ENCODE measurements around the gene KRTAP2-1.
"Not testable (repeated sequence)": the region's sequence is repeated elsewhere in the genome, so short reads cannot be mapped to it uniquely, and the experiment has no call there.

The KRTAP2-1 gene, protein sequence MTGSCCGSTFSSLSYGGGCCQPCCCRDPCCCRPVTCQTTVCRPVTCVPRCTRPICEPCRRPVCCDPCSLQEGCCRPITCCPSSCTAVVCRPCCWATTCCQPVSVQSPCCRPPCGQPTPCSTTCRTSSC

DNA sequence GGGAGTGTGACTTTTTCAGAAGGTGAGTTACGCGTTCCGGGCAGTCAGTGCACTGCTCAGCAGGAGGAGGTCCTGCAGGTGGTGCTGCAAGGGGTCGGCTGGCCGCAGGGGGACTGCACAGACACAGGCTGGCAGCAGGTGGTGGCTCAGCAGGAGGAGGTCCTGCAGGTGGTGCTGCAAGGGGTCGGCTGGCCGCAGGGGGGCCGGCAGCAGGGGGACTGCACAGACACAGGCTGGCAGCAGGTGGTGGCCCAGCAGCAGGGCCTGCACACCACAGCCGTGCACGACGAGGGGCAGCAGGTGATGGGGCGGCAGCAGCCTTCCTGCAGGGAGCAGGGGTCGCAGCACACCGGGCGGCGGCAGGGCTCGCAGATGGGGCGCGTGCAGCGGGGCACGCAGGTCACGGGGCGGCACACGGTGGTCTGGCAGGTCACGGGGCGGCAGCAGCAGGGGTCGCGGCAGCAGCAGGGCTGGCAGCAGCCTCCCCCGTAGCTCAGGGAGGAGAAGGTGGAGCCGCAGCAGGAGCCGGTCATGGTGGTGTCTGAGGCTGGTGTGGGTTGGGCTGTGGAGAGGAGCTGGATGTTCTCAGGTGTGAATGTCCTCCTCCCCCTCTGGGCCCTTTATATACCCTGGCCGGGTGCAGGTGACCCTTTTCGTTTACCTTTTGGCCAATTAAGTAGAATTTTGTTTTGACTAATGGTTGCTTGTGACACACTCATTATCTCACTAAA is at the start of gene KRTAP2-1:
TSS of gene KRTAP2-1 (minus strand) at position 582 of the 731 bp plus-strand sequence. CDS start at position 533, 49 bp downstream.
- not testable (repeated sequence) for DNase-seq (ENCODE audit: low read depth in 2 of 2)

DNA sequence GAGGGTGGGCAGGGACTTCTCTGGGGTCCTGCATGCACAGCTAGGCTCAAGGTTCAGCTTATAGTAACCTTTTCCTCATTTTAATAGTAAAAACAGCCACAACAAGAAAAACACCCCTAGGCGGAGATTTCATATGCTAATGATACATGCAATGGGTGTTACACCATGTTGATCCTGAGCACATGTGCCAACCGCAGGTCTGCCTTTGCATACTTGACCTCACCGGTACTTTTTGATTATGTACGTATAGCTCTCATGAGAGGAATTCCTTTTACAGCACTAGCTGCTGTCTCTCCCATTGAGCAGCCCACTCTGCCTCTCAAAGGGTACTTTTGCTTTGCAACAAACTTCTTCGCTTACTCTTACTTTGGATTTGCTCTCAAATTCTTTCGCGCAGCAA is 48.9 kb upstream of the KRTAP2-1 start:
- DNase-seq (ENCODE audit: low read depth in 2 of 2), result no peak

DNA sequence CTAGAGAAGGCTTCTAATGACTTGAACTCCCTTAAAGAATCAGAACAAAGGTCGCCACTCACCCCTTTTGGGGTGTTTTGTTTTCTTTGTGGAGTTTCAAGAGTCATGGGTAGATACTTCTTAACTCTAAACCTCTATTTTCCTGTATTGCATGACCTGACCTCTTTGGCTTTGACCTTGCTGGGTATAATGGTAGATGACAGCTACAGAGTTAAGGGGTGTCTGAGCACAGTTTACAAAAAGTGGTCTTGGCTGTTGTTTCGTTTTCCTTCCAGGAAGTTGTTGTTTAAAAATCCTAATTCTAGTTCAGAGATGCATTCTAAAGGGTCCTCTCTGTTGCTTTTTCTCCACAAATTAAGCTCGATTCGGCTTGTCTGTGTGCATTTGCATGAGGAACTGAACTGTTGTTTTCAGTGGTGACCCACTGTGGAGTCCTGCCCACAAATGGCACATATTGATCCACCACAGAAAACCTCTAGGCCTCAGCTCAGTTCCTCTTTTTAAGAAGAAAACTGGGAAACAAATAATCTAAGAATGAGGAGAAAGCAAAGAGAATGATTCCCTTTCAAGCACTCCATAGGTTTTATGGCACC is 41.7 kb upstream of the KRTAP2-1 start:
- not testable (repeated sequence) for DNase-seq (ENCODE audit: low read depth in 2 of 2)

DNA sequence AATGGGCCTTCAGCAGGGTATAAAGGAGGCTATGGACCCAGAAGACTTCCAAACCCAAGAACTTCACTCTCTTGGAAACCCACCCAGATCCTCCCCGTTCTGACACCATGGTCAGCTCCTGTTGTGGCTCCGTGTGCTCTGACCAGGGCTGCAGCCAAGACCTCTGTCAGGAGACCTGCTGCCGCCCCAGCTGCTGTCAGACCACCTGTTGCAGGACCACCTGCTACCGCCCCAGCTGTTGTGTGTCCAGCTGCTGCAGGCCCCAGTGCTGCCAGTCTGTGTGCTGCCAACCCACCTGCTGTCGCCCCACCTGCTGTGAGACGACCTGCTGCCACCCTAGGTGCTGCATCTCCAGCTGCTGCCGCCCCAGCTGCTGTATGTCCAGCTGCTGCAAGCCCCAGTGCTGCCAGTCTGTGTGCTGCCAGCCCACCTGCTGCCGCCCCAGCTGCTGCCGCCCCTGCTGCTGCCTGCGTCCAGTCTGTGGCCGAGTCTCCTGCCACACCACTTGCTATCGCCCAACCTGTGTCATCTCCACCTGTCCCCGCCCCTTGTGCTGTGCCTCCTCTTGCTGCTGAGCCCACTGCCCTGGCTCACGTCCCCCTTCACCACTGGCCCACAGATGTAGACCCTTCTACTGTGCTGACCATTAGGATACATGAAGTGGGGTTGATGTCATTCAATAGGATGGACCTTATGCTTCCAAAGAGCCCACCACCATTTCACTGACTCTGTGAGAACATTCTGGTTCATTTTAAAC is 37.2 kb upstream of the KRTAP2-1 start, which contains the start of gene KRTAP4-7:
TSS of gene KRTAP4-7 (plus strand) at position 51 of the 757 bp plus-strand sequence. CDS start at position 108, 57 bp downstream.
- not testable (repeated sequence) for DNase-seq (ENCODE audit: low read depth in 2 of 2)

DNA sequence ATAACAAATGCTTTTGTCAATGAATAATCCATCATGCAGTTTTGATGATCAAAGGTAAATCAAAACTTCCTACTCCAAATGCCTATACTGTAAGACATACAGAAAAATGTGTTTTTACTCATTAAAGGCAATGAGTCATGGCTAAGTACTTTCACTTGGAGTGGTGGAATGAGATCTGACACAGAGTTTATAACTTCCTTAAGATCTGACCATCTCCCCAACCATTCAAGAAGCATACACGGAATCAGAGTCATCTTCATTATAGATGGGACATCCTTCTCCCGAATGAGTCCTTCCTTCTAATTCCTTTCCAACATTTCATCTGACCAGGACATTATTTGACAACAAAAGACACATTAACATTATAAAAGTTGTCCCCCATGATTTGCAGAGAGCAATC is 36.3 kb upstream of the KRTAP2-1 start:
- not testable (repeated sequence) for DNase-seq (ENCODE audit: low read depth in 2 of 2)

DNA sequence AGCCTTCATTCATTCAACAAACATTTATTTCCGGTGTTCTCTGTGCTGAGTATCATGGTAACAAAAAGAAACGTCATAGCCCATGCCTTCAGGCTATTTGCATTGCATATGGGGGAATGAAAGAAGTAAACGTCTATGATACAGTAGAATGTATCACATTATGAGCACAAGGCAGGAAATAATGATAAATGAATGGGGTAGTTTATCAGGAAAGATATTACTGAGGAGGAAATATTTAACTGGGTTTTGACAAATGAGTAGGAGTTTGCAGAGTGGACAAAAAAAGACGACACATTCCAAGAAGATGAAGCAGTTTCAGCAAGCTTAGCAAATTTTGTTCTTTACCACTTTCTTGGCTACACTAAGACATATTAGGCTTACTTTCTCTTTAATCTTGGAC is 35.5 kb upstream of the KRTAP2-1 start:
- no peak for DNase-seq (ENCODE audit: low read depth in 2 of 2)

DNA sequence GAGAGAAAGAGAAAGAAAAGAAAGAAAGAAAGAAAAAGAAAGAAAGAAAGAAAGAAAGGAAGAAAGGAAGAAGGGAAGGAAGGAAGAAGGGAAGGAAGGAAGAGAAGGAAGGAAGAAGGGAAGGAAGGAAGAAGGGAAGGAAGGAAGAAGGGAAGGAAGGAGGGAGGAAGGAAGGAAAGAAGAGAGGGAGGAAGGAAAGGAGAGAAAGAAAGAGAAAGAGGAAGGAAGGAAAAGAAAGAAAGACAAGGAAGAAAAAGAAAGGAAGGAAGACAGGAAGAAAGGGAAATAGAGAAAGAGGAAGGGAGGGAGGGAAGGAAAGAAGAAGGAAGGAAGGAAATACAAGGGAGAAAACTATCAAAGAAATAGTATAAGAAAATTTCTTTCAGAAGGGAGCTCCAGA is 29.7 kb upstream of the KRTAP2-1 start:
- no peak for DNase-seq (ENCODE audit: low read depth in 2 of 2)

DNA sequence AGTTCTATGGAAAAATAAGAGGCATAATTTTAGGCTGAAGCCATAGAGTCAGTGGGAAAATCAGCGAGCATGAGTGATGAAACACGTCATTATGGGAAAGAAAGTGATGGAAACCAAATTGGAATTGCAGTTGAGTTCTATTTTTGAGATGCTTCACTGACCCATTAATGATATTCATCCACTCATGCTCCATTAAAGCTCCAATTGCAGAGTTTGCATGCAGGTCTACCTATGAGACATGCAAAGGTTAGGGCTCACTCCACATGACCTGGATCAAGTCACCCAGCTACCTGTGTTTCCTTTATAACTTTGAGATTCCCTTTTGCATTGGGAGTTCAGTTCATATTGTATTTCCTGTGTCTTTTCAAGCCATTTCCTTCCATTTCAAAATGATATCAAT is 26.6 kb upstream of the KRTAP2-1 start:
- DNase-seq (ENCODE audit: low read depth in 2 of 2), result no peak

DNA sequence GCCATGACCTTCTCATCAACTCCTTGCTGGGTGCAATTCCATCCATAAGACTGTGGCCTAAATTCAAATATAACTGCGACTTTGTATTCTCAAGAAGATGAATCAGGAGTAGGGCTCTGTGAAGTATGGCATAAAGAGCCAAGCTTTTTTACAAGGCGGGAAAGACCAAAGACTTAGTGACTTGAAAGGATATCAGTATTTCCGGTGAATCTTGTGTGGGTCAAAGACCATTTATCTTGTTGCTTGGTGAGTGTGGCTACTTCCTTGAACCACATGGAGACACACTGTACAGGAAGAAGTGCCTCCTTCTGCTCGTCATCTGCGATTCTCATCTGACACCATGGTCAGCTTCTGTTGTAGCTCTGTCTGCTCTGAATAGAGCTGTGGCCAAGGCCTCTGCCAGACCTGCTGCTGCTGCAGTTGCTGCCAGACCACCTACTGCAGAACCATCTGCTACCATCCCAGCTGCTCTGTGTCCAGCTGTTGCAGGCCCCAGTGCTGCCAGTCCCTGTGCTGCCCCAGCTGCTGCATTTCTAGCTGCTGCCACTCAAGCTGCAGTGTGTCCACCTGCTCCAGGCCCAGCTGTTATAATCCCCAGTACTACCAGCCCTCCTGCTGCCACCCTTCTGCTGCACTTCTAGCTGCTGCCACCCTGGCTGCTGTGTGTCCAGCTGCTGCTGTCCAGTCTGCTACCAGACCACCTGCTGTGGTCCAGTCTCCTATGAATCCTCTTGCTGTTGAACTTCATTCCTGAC is 24.7 kb upstream of the KRTAP2-1 start:
- no peak for DNase-seq (ENCODE audit: low read depth in 2 of 2)

DNA sequence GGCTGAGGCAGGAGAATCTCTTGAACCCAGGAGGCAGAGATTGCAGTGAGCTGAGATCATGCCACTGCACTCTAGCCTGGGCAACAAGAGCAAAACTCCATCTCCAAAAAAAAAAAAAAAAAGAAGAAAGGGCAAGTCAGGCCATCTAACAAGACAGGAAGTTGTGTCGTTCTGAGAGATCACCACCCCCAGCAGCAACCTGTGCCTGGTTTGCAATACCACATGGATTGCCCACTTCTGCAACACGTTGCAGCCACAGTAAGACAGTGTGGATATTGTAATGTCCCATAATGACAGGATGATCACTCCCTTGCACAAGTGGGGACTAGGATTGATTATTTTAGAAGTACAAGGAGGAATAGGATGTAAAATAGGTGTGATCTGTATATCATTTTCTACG is 21.9 kb upstream of the KRTAP2-1 start:
- no peak for DNase-seq (ENCODE audit: low read depth in 2 of 2)

DNA sequence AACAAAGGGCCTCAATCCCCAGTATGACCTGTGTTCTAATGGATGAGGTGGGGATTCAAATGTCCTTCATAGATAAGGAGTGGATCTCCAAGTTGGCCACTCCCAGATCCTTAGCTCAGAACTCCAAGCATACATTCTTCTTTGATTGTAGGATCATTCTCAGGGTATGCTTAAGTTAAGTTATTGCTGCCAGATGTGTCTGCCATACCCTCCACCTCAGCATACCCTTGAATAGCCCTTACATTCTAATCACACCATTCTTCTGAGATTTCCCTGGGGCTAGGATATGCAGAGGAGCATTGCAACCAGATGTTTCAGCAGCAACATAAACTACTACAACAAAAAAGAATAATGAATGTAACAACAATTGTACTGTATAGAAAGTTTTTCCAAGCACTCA is 20.2 kb upstream of the KRTAP2-1 start:
- DNase-seq (ENCODE audit: low read depth in 2 of 2), result no peak

DNA sequence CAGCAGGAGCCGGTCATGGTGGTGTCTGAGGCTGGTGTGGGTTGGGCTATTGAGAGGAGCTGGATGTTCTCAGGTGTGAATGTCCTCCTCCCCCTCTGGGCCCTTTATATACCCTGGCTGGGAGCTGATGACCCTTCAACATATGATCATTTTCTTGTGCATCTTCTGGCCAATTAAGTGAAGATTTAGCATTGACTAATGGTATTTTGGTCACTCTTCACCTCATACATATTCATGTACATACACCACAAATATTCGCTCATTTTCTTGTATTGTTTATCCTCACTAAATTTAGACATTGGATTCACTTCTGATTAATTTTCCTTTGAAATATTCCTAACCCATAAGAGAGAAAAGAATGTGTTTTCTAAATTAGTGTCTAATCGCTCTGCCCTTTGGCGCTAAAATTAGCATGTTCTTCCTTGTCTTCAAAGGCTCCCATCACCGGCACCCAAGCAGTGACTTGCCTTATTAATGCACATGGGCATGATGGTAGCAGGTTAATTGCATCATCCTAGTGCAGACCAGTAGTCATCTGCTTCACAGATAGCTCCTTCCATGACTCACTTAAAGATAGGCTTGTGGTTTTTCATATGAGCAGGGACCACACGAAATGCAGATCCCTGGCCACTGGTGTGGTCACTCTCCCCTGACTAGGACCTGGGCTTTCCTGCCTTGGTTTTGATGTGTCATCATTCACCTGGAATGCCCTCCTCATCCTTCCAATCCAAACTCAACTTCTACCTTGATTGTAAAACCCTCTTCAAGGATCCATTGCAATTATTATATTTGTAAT is 18.9 kb upstream of the KRTAP2-1 start, which contains the start of gene KRTAP2-4:
TSS of gene KRTAP2-4 (minus strand) at position 51 of the 796 bp plus-strand sequence. CDS start at position 17, 34 bp downstream.
- DNase-seq (ENCODE audit: low read depth in 2 of 2), result no peak

DNA sequence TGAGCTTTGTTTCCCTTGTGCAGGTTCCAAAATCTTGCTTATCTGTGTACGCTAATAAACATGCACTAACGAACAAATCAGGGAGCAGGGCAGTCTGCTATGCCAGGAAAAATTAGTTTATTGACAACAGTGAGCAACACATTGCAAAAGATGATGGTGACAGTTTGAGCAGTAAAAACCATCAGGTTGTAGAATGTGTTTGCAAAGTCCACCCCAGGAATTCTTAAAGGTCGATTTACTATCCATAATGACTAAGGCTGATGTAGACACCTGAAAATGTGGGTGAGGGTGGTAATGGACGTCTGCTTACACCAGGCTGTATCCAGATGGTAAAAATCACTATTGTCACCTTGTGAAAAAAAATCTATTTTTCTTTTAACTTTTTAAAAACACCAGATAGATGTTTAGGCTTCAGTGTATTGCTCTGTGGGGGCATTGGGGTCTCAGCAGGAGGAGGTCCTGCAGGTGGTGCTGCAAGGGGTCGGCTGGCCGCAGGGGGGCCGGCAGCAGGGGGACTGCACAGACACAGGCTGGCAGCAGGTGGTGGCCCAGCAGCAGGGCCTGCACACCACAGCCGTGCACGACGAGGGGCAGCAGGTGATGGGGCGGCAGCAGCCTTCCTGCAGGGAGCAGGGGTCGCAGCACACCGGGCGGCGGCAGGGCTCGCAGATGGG is 18.0 kb upstream of the KRTAP2-1 start:
- not testable (repeated sequence) for DNase-seq (ENCODE audit: low read depth in 2 of 2)

DNA sequence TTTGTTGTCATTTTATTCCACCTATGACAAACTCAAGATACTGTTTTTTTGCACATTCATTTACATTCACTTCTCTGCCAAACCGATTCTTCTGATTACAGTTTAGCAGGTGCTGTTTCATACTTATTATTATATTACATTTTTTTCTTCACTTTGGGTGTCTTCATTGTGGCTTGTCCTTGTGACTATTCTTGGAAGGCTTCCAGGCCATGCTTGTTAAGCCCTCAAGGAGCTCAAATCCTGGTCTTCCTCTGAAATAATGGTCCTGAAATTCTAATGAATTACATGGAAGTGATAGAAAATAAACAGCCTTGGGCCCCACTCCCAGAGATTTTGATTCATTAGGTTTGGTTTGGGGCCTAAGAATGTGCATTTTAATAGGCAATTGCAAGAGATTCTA is 17.2 kb upstream of the KRTAP2-1 start:
- no peak for DNase-seq (ENCODE audit: low read depth in 2 of 2)

DNA sequence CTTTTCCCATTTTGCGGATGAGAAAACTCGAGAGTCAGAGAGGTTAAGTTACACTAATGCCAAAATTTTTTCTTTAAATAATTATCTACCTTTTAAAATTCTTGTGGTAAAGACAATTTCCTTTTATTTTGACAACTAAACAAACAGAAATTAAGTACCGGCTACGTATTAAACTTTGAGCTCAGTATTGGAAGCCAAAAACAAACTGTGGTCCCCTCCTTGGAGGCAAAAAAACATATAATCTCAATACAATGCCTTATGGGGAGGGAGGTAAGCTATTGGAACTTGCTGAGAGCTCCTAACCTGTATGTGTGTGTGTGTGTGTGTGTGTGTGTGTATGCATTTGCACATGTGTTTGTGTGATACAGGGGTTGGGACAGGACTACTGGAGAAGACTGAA is 16.3 kb upstream of the KRTAP2-1 start:
- DNase-seq (ENCODE audit: low read depth in 2 of 2), result no peak

DNA sequence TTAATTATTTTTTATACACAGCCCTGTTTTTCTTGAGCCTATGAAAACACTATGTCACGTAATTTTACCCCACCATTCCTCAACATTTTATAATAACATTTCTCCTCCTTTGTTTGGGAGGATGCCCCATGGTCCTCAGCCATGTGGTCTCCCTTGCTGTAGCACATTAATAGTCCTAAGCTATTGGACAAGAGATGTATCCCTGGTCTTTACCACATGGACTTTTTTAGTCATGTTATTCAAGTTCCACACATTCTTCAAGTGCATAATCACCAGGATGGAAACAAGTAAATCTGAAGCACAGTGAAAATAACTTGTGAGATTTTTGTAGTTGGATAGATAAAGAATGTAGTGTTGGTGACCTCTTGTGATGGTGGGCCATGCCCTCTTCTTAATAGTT is 14.8 kb upstream of the KRTAP2-1 start:
- no peak for DNase-seq (ENCODE audit: low read depth in 2 of 2)

DNA sequence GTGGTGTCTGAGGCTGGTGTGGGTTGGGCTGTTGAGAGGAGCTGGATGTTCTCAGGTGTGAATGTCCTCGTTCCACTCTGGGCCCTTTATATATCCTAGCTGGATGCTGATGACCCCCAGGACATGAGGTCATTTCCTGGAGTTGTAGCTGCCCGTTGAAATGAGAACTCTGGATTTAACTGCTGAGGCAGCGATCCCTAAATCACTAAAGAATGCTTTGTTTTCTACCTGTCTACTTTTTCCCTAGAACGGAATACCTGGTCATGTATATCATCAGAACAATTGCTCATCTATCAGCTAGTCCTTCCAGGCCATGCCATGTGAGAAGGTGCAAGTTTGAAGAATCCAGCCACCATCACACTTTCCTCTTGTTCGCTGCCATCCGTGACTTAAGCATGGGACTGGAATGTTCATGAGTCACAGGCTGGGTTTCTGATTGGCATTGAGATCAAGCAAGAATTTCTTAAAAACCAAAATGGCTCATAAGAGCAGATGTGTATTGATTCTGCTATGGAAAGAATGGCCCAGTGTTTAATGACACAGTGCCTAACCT is 13.0 kb upstream of the KRTAP2-1 start, which contains the start of gene KRTAP2-3:
TSS of gene KRTAP2-3 (minus strand) at position 63 of the 553 bp plus-strand sequence. CDS start 64 bp downstream, outside the sequence.
- DNase-seq (ENCODE audit: low read depth in 2 of 2), result no peak

DNA sequence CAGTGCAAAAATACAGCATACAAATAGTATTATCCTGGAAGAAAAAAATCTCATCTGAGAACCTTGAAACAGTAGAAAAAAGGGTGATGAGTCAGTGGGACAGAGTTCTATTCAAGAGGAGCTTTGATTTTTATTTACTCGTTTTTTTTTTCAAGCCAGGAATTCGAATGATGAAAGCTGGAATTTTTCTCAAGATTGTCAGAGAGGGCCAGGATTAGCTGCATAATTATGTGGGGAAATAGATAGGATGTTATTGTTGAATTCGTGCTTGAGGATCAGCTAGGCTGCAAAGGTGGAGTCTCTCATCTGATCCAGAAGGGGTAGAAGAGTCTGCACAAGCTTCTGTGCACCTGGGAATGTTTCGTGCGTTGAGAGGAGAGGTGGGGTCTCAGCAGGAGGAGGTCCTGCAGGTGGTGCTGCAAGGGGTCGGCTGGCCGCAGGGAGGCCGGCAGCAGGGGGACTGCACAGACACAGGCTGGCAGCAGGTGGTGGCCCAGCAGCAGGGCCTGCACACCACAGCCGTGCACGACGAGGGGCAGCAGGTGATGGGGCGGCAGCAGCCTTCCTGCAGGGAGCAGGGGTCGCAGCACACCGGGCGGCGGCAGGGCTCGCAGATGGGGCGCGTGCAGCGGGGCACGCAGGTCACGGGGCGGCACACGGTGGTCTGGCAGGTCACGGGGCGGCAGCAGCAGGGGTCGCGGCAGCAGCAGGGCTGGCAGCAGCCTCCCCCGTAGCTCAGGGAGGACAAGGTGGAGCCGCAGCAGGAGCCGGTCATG is 12.3 kb upstream of the KRTAP2-1 start:
- not testable (repeated sequence) for DNase-seq (ENCODE audit: low read depth in 2 of 2)

DNA sequence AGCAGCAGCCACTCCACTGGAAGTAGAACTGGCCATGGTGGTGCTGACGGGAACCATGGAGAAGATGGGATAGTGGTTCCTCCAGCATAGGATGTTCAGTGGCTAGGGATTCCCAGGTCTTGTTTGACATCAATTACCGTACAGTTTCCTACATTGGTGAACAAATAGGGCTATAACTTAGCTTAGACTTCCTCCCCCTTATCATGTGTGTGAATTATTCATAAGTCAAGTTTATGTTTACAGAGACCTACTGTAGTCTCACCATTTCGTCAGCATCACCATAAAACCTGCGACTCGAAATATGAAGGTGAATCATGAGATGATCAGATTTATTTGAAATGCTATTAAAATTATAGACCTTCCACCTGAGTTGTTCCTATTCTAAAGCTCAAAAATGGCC is 11.6 kb upstream of the KRTAP2-1 start:
- DNase-seq (ENCODE audit: low read depth in 2 of 2), result no peak
